SK-N-SH (cell line): Measurements from ENCODE around the gene TAOK2. TPM values are rescaled to one million over a fixed set of nuclear protein-coding genes. Genes with fewer than 3 reads are reported as not detected.

Experiments used
- CTCF ChIA-PET: fragments of 300-600, 350-600 bp; formaldehyde crosslinking; extraction: SDS; loops from one replicate; lab custom pipeline; 2021; lab: Yijun Ruan, JAX
- POLR2A ChIA-PET: fragments of 350-600 bp; sonication (Branson Sonifier 250); formaldehyde crosslinking; extraction: SDS; loops from one replicate; lab custom pipeline; 2020; ENCODE audit warnings: antibody characterized with exemption, inconsistent platforms; lab: Yijun Ruan, JAX
- DNase-seq: peaks from one replicate; pipeline ENCODE4 v3.0.0; 2012
- H2AFZ ChIP-seq: fragments of 200-600 bp; sonication (generic); 2 replicates; pipeline ENCODE4 v1.8.1; 2016; ENCODE audit warnings: antibody characterized with exemption, mild to moderate bottlenecking, low read depth
- H3F3A ChIP-seq: fragments of 200-600 bp; sonication (generic); replicated peaks from 2 replicates; pipeline ENCODE3; 2016; ENCODE audit warnings: antibody characterized with exemption, mild to moderate bottlenecking; ENCODE audit not compliant: insufficient read depth
- H3K27ac ChIP-seq, 2 experiments: fragments of 200-500 bp in 1 of 2; fragments of 200-600 bp in 1 of 2; sonication (Bioruptor generic) in 1 of 2; sonication (generic), shearing (Covaris generic) in 1 of 2; 2 replicates each; pipeline versions ENCODE4 v1.5.1 to v1.6.1; 2014 to 2016; ENCODE audit warnings: low read depth in 2 of 2, inconsistent platforms in 1 of 2, low read length in 1 of 2, mild to moderate bottlenecking in 1 of 2, mixed read lengths in 1 of 2
- H3K27me3 ChIP-seq: fragments of 200-600 bp; sonication (generic), shearing (Covaris generic); 2 replicates; pipeline ENCODE4 v1.6.1; 2016; ENCODE audit warnings: mixed run types; ENCODE audit not compliant: insufficient read depth
- H3K36me3 ChIP-seq, 2 experiments: fragments of 200-500 bp in 1 of 2; fragments of 200-600 bp in 1 of 2; sonication (Bioruptor generic) in 1 of 2; sonication (generic) in 1 of 2; replicated peaks in 1 of 2; 2 replicates each; pipeline versions ENCODE3 to v1.5.1; 2014 to 2016; ENCODE audit warnings: low read length in 1 of 2, mild to moderate bottlenecking in 1 of 2; ENCODE audit not compliant: insufficient read depth in 2 of 2, control insufficient read depth in 1 of 2
- H3K4me1 ChIP-seq, 2 experiments: fragments of 200-500 bp in 1 of 2; fragments of 200-600 bp in 1 of 2; sonication (Bioruptor generic) in 1 of 2; sonication (generic), shearing (Covaris generic) in 1 of 2; 2 replicates each; pipeline versions ENCODE4 v1.5.1 to v1.6.1; 2014 to 2016; ENCODE audit warnings: low read depth in 1 of 2, low read length in 1 of 2, mixed run types in 1 of 2; ENCODE audit not compliant: insufficient read depth in 2 of 2, control insufficient read depth in 1 of 2
- H3K4me2 ChIP-seq: fragments of 200-600 bp; sonication (generic), shearing (Covaris generic); 2 replicates; pipeline ENCODE4 v1.6.1; 2017; ENCODE audit warnings: mixed run types
- H3K4me3 ChIP-seq, 2 experiments: fragments of 200-500 bp in 1 of 2; fragments of 200-600 bp in 1 of 2; sonication (Bioruptor generic) in 1 of 2; sonication (generic), shearing (Covaris generic) in 1 of 2; 2 replicates each; pipeline versions ENCODE4 v1.5.1 to v1.8.1; 2014 to 2016; ENCODE audit warnings: low read depth in 2 of 2, inconsistent platforms in 1 of 2, low read length in 1 of 2, mild to moderate bottlenecking in 1 of 2, mixed read lengths in 1 of 2, moderate library complexity in 1 of 2
- H3K79me2 ChIP-seq: fragments of 200-600 bp; sonication (generic); 2 replicates; pipeline ENCODE4 v1.8.1; 2017; ENCODE audit warnings: mild to moderate bottlenecking; ENCODE audit not compliant: insufficient read depth
- H3K9ac ChIP-seq: fragments of 200-600 bp; sonication (generic); 2 replicates; pipeline ENCODE4 v1.6.1; 2017; ENCODE audit warnings: mixed run types
- H3K9me2 ChIP-seq: fragments of 200-600 bp; sonication (generic); 2 replicates; pipeline ENCODE4 v1.6.1; 2017; ENCODE audit warnings: mixed run types
- H3K9me3 ChIP-seq: fragments of 200-600 bp; sonication (generic); 2 replicates; pipeline ENCODE4 v1.6.1; 2017; ENCODE audit warnings: mixed run types, mild to moderate bottlenecking, moderate library complexity
- H4K20me1 ChIP-seq: fragments of 200-600 bp; sonication (generic); 2 replicates; pipeline ENCODE4 v1.6.1; 2017; ENCODE audit warnings: mild to moderate bottlenecking, mixed run types; ENCODE audit not compliant: insufficient read depth
- CHD2 ChIP-seq: fragments of 150-350 bp; IDR thresholded peaks from 2 replicates; pipeline ENCODE4 v1.6.1; 2018; ENCODE audit warnings: low read length; ENCODE audit not compliant: partially characterized antibody
- ELF1 ChIP-seq: IDR thresholded peaks from 2 replicates; pipeline ENCODE4 v1.4.0; 2012
- EP300 ChIP-seq, 2 experiments: IDR thresholded peaks; 2 replicates each; pipeline versions ENCODE4 v1.4.0 to v1.6.1; 2012; ENCODE audit warnings: borderline replicate concordance in 1 of 2, low read depth in 1 of 2, low read length in 1 of 2
- FOSL2 ChIP-seq: IDR thresholded peaks from 2 replicates; pipeline ENCODE4 v1.4.0; 2012; ENCODE audit warnings: low read depth, mild to moderate bottlenecking, moderate library complexity, borderline replicate concordance
- FOXJ3 ChIP-seq: sonication (generic); formaldehyde crosslinking; IDR thresholded peaks from 2 replicates; pipeline ENCODE4 v1.5.1; 2020; ENCODE audit warnings: mild to moderate bottlenecking, missing genetic modification reagents
- GATA2 ChIP-seq: sonication (generic); formaldehyde crosslinking; IDR thresholded peaks from 2 replicates; pipeline ENCODE4 v1.5.0; 2020; ENCODE audit warnings: mild to moderate bottlenecking, missing genetic modification reagents
- JUND ChIP-seq: IDR thresholded peaks from 2 replicates; pipeline ENCODE4 v1.4.0; 2012
- NFIC ChIP-seq: IDR thresholded peaks from 2 replicates; pipeline ENCODE4 v1.4.0; 2012; ENCODE audit warnings: borderline replicate concordance
- RAD21 ChIP-seq: IDR thresholded peaks from 2 replicates; pipeline ENCODE4 v1.6.1; 2012; ENCODE audit warnings: mild to moderate bottlenecking, low read length
- REST ChIP-seq: IDR thresholded peaks from 2 replicates; pipeline ENCODE4 v1.6.1; 2012; ENCODE audit warnings: mild to moderate bottlenecking, low read depth, low read length, moderate library complexity
- RXRA ChIP-seq: IDR thresholded peaks from 2 replicates; pipeline ENCODE4 v1.4.0; 2012; ENCODE audit warnings: low read depth, mild to moderate bottlenecking, borderline replicate concordance
- SIN3A ChIP-seq: IDR thresholded peaks from 2 replicates; pipeline ENCODE4 v1.6.1; 2012; ENCODE audit warnings: low read depth, mild to moderate bottlenecking, low read length, moderate library complexity, borderline replicate concordance
- TAF1 ChIP-seq: IDR thresholded peaks from 2 replicates; pipeline ENCODE4 v1.6.1; 2012; ENCODE audit warnings: low read depth, mild to moderate bottlenecking, low read length, moderate library complexity, borderline replicate concordance
- YY1 ChIP-seq: IDR thresholded peaks from 2 replicates; pipeline ENCODE4 v1.4.0; 2012; ENCODE audit warnings: low read depth, mild to moderate bottlenecking
- ZBTB33 ChIP-seq: IDR thresholded peaks from 2 replicates; pipeline ENCODE4 v1.4.0; 2012; ENCODE audit warnings: low read depth, borderline replicate concordance
- WGBS: methylation state at CpG from one replicate; pipeline ENCODE4 v1.1.6; 2017; ENCODE audit warnings: low lambda C conversion rate; 5-methylcytosine and 5-hydroxymethylcytosine counted together
- polyA plus RNA-seq, 3 experiments: library from polyadenylated mRNA; depleted of rRNA; stranded (reverse); fragments of >200 nt; gene quantifications; 2 replicates each; pipeline ENCODE4 v1.2.3, GENCODE V29; 2012
- TF ChIP-seq, protein P1 (sequence below): IDR thresholded peaks from 2 replicates; pipeline ENCODE4 v1.4.0; 2012; ENCODE audit warnings: low read depth
- TF ChIP-seq, protein P2 (sequence below): fragments of 200-600 bp; sonication (generic); IDR thresholded peaks from 2 replicates; pipeline ENCODE4 v1.6.1; 2017; ENCODE audit warnings: antibody characterized with exemption, mild to moderate bottlenecking, moderate library complexity

TAOK2 gene
- polyA plus RNA-seq, 1 of the 3 experiments (the other 2 are of a cell fraction) = 21.9 TPM

GRCh38 chr16:29971304-29971703 lies 2.4 kb upstream of the TAOK2 start:
- Histone ChIP-seq H3K4me1 (peaks cover 13 to 20% of the 10 kb centered on the region in 2 experiments; a peak in 3 of 4 replicates), H4K20me1 (peaks cover 20% of the 10 kb centered on the region), H3K36me3 (peaks cover 14 to 17% of the 10 kb centered on the region in 2 experiments), H2AFZ (no peak overlapping the region), H3K4me2 (no peak overlapping the region), H3K79me2 (peaks cover 26% of the 10 kb centered on the region), H3K4me3 (no peak overlapping the region), H3F3A (peaks cover 13% of the 10 kb centered on the region), H3K9me2 (no peaks in the 10 kb centered on the region), H3K9me3 (no peaks in the 10 kb centered on the region), H3K9ac (no peak overlapping the region), H3K27me3 (no peaks in the 10 kb centered on the region)
- ChIA-PET POLR2A (no interaction called here), CTCF (interaction anchor here (8.2 kb wide), 1 partner anchor 35 kb away, joined by 41 read pairs; no protein-coding TSS in a partner anchor)
- 88% methylated on average over 8 of the region's 8 CpGs for WGBS
- TF ChIP-seq TAF1 (no peak), FOSL2 (no peak), EP300 (IDR thresholded peaks at IDR 0.05; ENCODE audit: borderline replicate concordance in 1 of 2, low read depth in 1 of 2, low read length in 1 of 2) (no peak), NFIC (no peak), YY1 (no peak), ZBTB33 (no peak), GATA2 (no peak), RAD21 (no peak), REST (no peak), CHD2 (no peak), ELF1 (no peak), RXRA (no peak), SIN3A (no peak), FOXJ3 (no peak), JUND (no peak)
- TF ChIP-seq, protein P1, sequence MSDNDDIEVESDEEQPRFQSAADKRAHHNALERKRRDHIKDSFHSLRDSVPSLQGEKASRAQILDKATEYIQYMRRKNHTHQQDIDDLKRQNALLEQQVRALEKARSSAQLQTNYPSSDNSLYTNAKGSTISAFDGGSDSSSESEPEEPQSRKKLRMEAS = no peak
- TF ChIP-seq, protein P2, sequence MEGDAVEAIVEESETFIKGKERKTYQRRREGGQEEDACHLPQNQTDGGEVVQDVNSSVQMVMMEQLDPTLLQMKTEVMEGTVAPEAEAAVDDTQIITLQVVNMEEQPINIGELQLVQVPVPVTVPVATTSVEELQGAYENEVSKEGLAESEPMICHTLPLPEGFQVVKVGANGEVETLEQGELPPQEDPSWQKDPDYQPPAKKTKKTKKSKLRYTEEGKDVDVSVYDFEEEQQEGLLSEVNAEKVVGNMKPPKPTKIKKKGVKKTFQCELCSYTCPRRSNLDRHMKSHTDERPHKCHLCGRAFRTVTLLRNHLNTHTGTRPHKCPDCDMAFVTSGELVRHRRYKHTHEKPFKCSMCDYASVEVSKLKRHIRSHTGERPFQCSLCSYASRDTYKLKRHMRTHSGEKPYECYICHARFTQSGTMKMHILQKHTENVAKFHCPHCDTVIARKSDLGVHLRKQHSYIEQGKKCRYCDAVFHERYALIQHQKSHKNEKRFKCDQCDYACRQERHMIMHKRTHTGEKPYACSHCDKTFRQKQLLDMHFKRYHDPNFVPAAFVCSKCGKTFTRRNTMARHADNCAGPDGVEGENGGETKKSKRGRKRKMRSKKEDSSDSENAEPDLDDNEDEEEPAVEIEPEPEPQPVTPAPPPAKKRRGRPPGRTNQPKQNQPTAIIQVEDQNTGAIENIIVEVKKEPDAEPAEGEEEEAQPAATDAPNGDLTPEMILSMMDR = no peak
- TF ChIP-seq, all 33 proteins: peak for 0
- no peak overlapping the region for H3K27ac ChIP-seq
- no peak for DNase-seq
